Measurements from ENCODE around the gene CMTR1. TPM values are rescaled to one million over a fixed set of nuclear protein-coding genes. Genes with fewer than 3 reads are reported as not detected.

Gene CMTR1
- total RNA-seq, 1 experiment from 2014 or later: 28.7 TPM

GRCh38 chr6:37513155-37513554 is 80.1 kb downstream of the CMTR1 start:
- Histone ChIP-seq H3K9ac (ENCODE audit: low read length) (no peak overlapping the region), H3K36me3 (ENCODE audit: insufficient read depth, low read length) (no peaks in the 10 kb centered on the region), H3K9me2 (replicated peaks; ENCODE audit: insufficient read depth, low read length) (no peaks in the 10 kb centered on the region), H3K4me2 (ENCODE audit: low read depth, low read length, poor library complexity, severe bottlenecking) (no peak overlapping the region), H3K4me3 (ENCODE audit: low read length) (no peak overlapping the region), H3K79me2 (ENCODE audit: low read length) (no peaks in the 10 kb centered on the region), H4K20me1 (ENCODE audit: insufficient read depth, low read depth, low read length) (no peaks in the 10 kb centered on the region), H2AFZ (ENCODE audit: low read length) (no peak overlapping the region), H3K9me3 (ENCODE audit: low read length) (no peaks in the 10 kb centered on the region), H3K27ac (ENCODE audit: low read length) (no peak overlapping the region), H3K27me3 (ENCODE audit: low read length) (no peaks in the 10 kb centered on the region), H3K4me1 (ENCODE audit: low read length) (peaks cover 3% of the 10 kb centered on the region; the same call in 1 of the 2 replicates)
- no peak for DNase-seq

- H3K9me2 ChIP-seq (replicated peaks; ENCODE audit: insufficient read depth, low read length): no peaks in the 10 kb centered on the region
- H4K20me1 ChIP-seq (ENCODE audit: insufficient read depth, low read depth, low read length): no peaks in the 10 kb centered on the region
- no peak overlapping the region for H3K9ac ChIP-seq (ENCODE audit: low read length)
- H3K4me1 ChIP-seq (ENCODE audit: low read length): peaks cover 3% of the 10 kb centered on the region; the same call in 1 of the 2 replicates
- no peak overlapping the region for H2AFZ ChIP-seq (ENCODE audit: low read length)
- H3K27ac ChIP-seq (ENCODE audit: low read length): no peak overlapping the region
- DNase-seq: no peak
- no peaks in the 10 kb centered on the region for H3K27me3 ChIP-seq (ENCODE audit: low read length)
- no peaks in the 10 kb centered on the region for H3K79me2 ChIP-seq (ENCODE audit: low read length)
- no peaks in the 10 kb centered on the region for H3K36me3 ChIP-seq (ENCODE audit: insufficient read depth, low read length)
- H3K9me3 ChIP-seq (ENCODE audit: low read length): no peaks in the 10 kb centered on the region
- no peak overlapping the region for H3K4me2 ChIP-seq (ENCODE audit: low read depth, low read length, poor library complexity, severe bottlenecking)
- H3K4me3 ChIP-seq (ENCODE audit: low read length): no peak overlapping the region
Observed at GRCh38 chr6:37513576-37513975, 80.6 kb downstream of the CMTR1 start.

GRCh38 chr6:37514321-37514771 is 81.3 kb downstream of the CMTR1 start:
- Histone ChIP-seq H3K79me2 (ENCODE audit: low read length) (no peaks in the 10 kb centered on the region), H3K9ac (ENCODE audit: low read length) (no peak overlapping the region), H3K4me2 (ENCODE audit: low read depth, low read length, poor library complexity, severe bottlenecking) (no peak overlapping the region), H3K27me3 (ENCODE audit: low read length) (no peaks in the 10 kb centered on the region), H4K20me1 (ENCODE audit: insufficient read depth, low read depth, low read length) (no peaks in the 10 kb centered on the region), H3K9me2 (replicated peaks; ENCODE audit: insufficient read depth, low read length) (no peaks in the 10 kb centered on the region), H3K9me3 (ENCODE audit: low read length) (no peaks in the 10 kb centered on the region), H3K4me1 (ENCODE audit: low read length) (peaks cover 3% of the 10 kb centered on the region; the same call in 1 of the 2 replicates), H3K4me3 (ENCODE audit: low read length) (no peak overlapping the region), H3K27ac (ENCODE audit: low read length) (no peak overlapping the region), H3K36me3 (ENCODE audit: insufficient read depth, low read length) (no peaks in the 10 kb centered on the region), H2AFZ (ENCODE audit: low read length) (no peak overlapping the region)
- DNase-seq: no peak

GRCh38 chr6:37514837-37515236 is 81.8 kb downstream of the CMTR1 start:
- Histone ChIP-seq H4K20me1 (ENCODE audit: insufficient read depth, low read depth, low read length) (no peaks in the 10 kb centered on the region), H3K4me1 (ENCODE audit: low read length) (peaks cover 3% of the 10 kb centered on the region; the same call in 1 of the 2 replicates), H3K27ac (ENCODE audit: low read length) (no peak overlapping the region), H3K9me3 (ENCODE audit: low read length) (no peaks in the 10 kb centered on the region), H3K79me2 (ENCODE audit: low read length) (no peaks in the 10 kb centered on the region), H3K9me2 (replicated peaks; ENCODE audit: insufficient read depth, low read length) (no peaks in the 10 kb centered on the region), H2AFZ (ENCODE audit: low read length) (no peak overlapping the region), H3K9ac (ENCODE audit: low read length) (no peak overlapping the region), H3K4me3 (ENCODE audit: low read length) (no peak overlapping the region), H3K27me3 (ENCODE audit: low read length) (no peaks in the 10 kb centered on the region), H3K36me3 (ENCODE audit: insufficient read depth, low read length) (no peaks in the 10 kb centered on the region), H3K4me2 (ENCODE audit: low read depth, low read length, poor library complexity, severe bottlenecking) (no peak overlapping the region)
- DNase-seq: no peak

- no peaks in the 10 kb centered on the region for H4K20me1 ChIP-seq (ENCODE audit: insufficient read depth, low read depth, low read length)
- no peaks in the 10 kb centered on the region for H3K79me2 ChIP-seq (ENCODE audit: low read length)
- peaks cover 3% of the 10 kb centered on the region; the same call in 1 of the 2 replicates for H3K4me1 ChIP-seq (ENCODE audit: low read length)
- no peak overlapping the region for H3K9ac ChIP-seq (ENCODE audit: low read length)
- no peak overlapping the region for H2AFZ ChIP-seq (ENCODE audit: low read length)
- no peaks in the 10 kb centered on the region for H3K27me3 ChIP-seq (ENCODE audit: low read length)
- H3K9me3 ChIP-seq (ENCODE audit: low read length): no peaks in the 10 kb centered on the region
- H3K4me2 ChIP-seq (ENCODE audit: low read depth, low read length, poor library complexity, severe bottlenecking): no peak overlapping the region
- H3K4me3 ChIP-seq (ENCODE audit: low read length): no peak overlapping the region
- no peaks in the 10 kb centered on the region for H3K9me2 ChIP-seq (replicated peaks; ENCODE audit: insufficient read depth, low read length)
- DNase-seq: no peak
- no peak overlapping the region for H3K27ac ChIP-seq (ENCODE audit: low read length)
- no peaks in the 10 kb centered on the region for H3K36me3 ChIP-seq (ENCODE audit: insufficient read depth, low read length)
Observed at GRCh38 chr6:37515712-37516075, 82.7 kb downstream of the CMTR1 start.

GRCh38 chr6:37516076-37516919 is 83.3 kb downstream of the CMTR1 start:
- no peaks in the 10 kb centered on the region for H4K20me1 ChIP-seq (ENCODE audit: insufficient read depth, low read depth, low read length)
- no peak overlapping the region for H3K27ac ChIP-seq (ENCODE audit: low read length)
- H3K9me2 ChIP-seq (replicated peaks; ENCODE audit: insufficient read depth, low read length): no peaks in the 10 kb centered on the region
- H3K9ac ChIP-seq (ENCODE audit: low read length): no peak overlapping the region
- no peaks in the 10 kb centered on the region for H3K79me2 ChIP-seq (ENCODE audit: low read length)
- no peak for DNase-seq
- H2AFZ ChIP-seq (ENCODE audit: low read length): no peak overlapping the region
- no peak overlapping the region for H3K4me2 ChIP-seq (ENCODE audit: low read depth, low read length, poor library complexity, severe bottlenecking)
- H3K4me3 ChIP-seq (ENCODE audit: low read length): no peak overlapping the region
- no peaks in the 10 kb centered on the region for H3K27me3 ChIP-seq (ENCODE audit: low read length)
- peaks cover 3% of the 10 kb centered on the region; the same call in 1 of the 2 replicates for H3K4me1 ChIP-seq (ENCODE audit: low read length)
- no peaks in the 10 kb centered on the region for H3K9me3 ChIP-seq (ENCODE audit: low read length)
- H3K36me3 ChIP-seq (ENCODE audit: insufficient read depth, low read length): no peaks in the 10 kb centered on the region

- H3K27me3 ChIP-seq (ENCODE audit: low read length): no peaks in the 10 kb centered on the region
- no peaks in the 10 kb centered on the region for H3K9me2 ChIP-seq (replicated peaks; ENCODE audit: insufficient read depth, low read length)
- H3K9me3 ChIP-seq (ENCODE audit: low read length): no peaks in the 10 kb centered on the region
- no peaks in the 10 kb centered on the region for H3K36me3 ChIP-seq (ENCODE audit: insufficient read depth, low read length)
- no peaks in the 10 kb centered on the region for H3K79me2 ChIP-seq (ENCODE audit: low read length)
- no peaks in the 10 kb centered on the region for H4K20me1 ChIP-seq (ENCODE audit: insufficient read depth, low read depth, low read length)
- H2AFZ ChIP-seq (ENCODE audit: low read length): no peak overlapping the region
- no peak overlapping the region for H3K27ac ChIP-seq (ENCODE audit: low read length)
- no peak overlapping the region for H3K9ac ChIP-seq (ENCODE audit: low read length)
- H3K4me1 ChIP-seq (ENCODE audit: low read length): peaks cover 3% of the 10 kb centered on the region; the same call in 1 of the 2 replicates
- no peak for DNase-seq
- H3K4me3 ChIP-seq (ENCODE audit: low read length): no peak overlapping the region
- H3K4me2 ChIP-seq (ENCODE audit: low read depth, low read length, poor library complexity, severe bottlenecking): no peak overlapping the region
Observed at GRCh38 chr6:37516920-37517405, 83.9 kb downstream of the CMTR1 start.

- Histone ChIP-seq H2AFZ (ENCODE audit: low read length) (no peak overlapping the region), H3K9ac (ENCODE audit: low read length) (no peak overlapping the region), H3K79me2 (ENCODE audit: low read length) (no peaks in the 10 kb centered on the region), H3K4me2 (ENCODE audit: low read depth, low read length, poor library complexity, severe bottlenecking) (no peak overlapping the region), H4K20me1 (ENCODE audit: insufficient read depth, low read depth, low read length) (no peaks in the 10 kb centered on the region), H3K27ac (ENCODE audit: low read length) (no peak overlapping the region), H3K4me3 (ENCODE audit: low read length) (no peak overlapping the region), H3K9me2 (replicated peaks; ENCODE audit: insufficient read depth, low read length) (no peaks in the 10 kb centered on the region), H3K36me3 (ENCODE audit: insufficient read depth, low read length) (no peaks in the 10 kb centered on the region), H3K4me1 (ENCODE audit: low read length) (peaks cover 3% of the 10 kb centered on the region; the same call in 1 of the 2 replicates), H3K9me3 (ENCODE audit: low read length) (no peaks in the 10 kb centered on the region), H3K27me3 (ENCODE audit: low read length) (no peaks in the 10 kb centered on the region)
- no peak for DNase-seq
Observed at GRCh38 chr6:37517411-37517812, 84.4 kb downstream of the CMTR1 start.

Measured in Karpas-422 (cell line).